Ectodermal cell (in vitro differentiated cells): ENCODE measurements around the gene TPRG1.
"Not testable (repeated sequence)": the region's sequence is repeated elsewhere in the genome, so short reads cannot be mapped to it uniquely, and the experiment has no call there.

Experiments used
- H3K27ac ChIP-seq: 2 replicates; pipeline ENCODE4 v1.7.0; 2013; ENCODE audit warnings: mild to moderate bottlenecking, low read depth, low read length; ENCODE audit not compliant: insufficient read depth, poor library complexity, severe bottlenecking
- H3K27me3 ChIP-seq: 2 replicates; pipeline ENCODE4 v1.7.0; 2013; ENCODE audit warnings: mild to moderate bottlenecking, low read length; ENCODE audit not compliant: insufficient read depth, control insufficient read depth, poor library complexity, severe bottlenecking
- H3K36me3 ChIP-seq: one replicate; pipeline ENCODE4 v1.7.0; 2013; ENCODE audit warnings: low read length; ENCODE audit not compliant: control insufficient read depth, insufficient read depth
- H3K4me1 ChIP-seq: one replicate; pipeline ENCODE4 v1.7.0; 2013; ENCODE audit warnings: low read length; ENCODE audit not compliant: control insufficient read depth, insufficient read depth
- H3K4me3 ChIP-seq: 2 replicates; pipeline ENCODE4 v1.7.0; 2013; ENCODE audit warnings: low read depth, low read length, control low read depth; ENCODE audit not compliant: insufficient read depth
- H3K9me3 ChIP-seq: 2 replicates; pipeline ENCODE4 v1.7.0; 2013; ENCODE audit warnings: mild to moderate bottlenecking, low read length, moderate library complexity; ENCODE audit not compliant: control insufficient read depth
- WGBS, 2 experiments: methylation state at CpG; one replicate each; pipeline ENCODE4 v1.1.7; 2013; ENCODE audit warnings: missing lambda C conversion rate in 2 of 2; 5-methylcytosine and 5-hydroxymethylcytosine counted together

The TPRG1 gene

GRCh38 chr3:189324538-189325138 is 152.9 kb downstream of the TPRG1 start:
- no peak overlapping the region for H3K4me3 ChIP-seq
- H3K27me3 ChIP-seq: no peaks in the 10 kb centered on the region
- H3K4me1 ChIP-seq: no peaks in the 10 kb centered on the region
- WGBS, 2 experiments: 90% methylated on average over 5 of the region's 5 CpGs
- H3K36me3 ChIP-seq: no peaks in the 10 kb centered on the region
- H3K27ac ChIP-seq: no peak overlapping the region
- H3K9me3 ChIP-seq: no peaks in the 10 kb centered on the region

- H3K27ac ChIP-seq: no peak overlapping the region
- 94 to 95% methylated on average over 3 of the region's 3 CpGs for WGBS, 2 experiments
- no peaks in the 10 kb centered on the region for H3K4me1 ChIP-seq
- H3K36me3 ChIP-seq: no peaks in the 10 kb centered on the region
- no peaks in the 10 kb centered on the region for H3K27me3 ChIP-seq
- H3K9me3 ChIP-seq: no peaks in the 10 kb centered on the region
- no peak overlapping the region for H3K4me3 ChIP-seq
These were observed 153.7 kb downstream of the TPRG1 start for GRCh38 chr3:189325454-189325853.

GRCh38 chr3:189329630-189330029 is 157.9 kb downstream of the TPRG1 start:
- H3K36me3 ChIP-seq, H3K9me3 ChIP-seq, H3K27me3 ChIP-seq, H3K4me1 ChIP-seq, H3K4me3 ChIP-seq, H3K27ac ChIP-seq: not testable (repeated sequence)
- whole genome bisulfite sequencing, 2 experiments: 90 to 93% methylated on average over 3 of the region's 4 CpGs

DNA sequence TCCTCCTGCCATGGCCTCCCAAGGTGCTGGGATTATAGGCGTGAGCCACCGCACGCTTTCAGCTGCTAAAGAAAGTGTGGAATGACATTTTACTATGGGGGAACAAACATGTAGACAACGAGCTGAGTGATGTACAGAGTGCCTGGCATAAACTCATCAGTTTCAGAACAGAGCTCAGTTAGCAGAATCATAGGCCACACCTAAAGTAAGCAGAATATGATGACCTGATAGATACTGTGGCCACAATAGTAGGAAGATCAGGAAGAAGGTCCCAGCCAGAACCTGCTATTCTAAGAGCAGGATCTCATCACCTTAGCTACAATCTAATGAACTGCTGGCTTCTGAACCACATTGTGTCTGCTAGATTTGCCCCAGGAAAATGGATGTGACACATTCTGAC is 158.3 kb downstream of the TPRG1 start:
- no peaks in the 10 kb centered on the region for H3K4me1 ChIP-seq
- no peaks in the 10 kb centered on the region for H3K36me3 ChIP-seq
- H3K27ac ChIP-seq: no peak overlapping the region
- WGBS, 2 experiments: 92 to 93% methylated on average over 4 of the region's 4 CpGs
- H3K27me3 ChIP-seq: no peaks in the 10 kb centered on the region
- no peak overlapping the region for H3K4me3 ChIP-seq
- H3K9me3 ChIP-seq: no peaks in the 10 kb centered on the region

DNA sequence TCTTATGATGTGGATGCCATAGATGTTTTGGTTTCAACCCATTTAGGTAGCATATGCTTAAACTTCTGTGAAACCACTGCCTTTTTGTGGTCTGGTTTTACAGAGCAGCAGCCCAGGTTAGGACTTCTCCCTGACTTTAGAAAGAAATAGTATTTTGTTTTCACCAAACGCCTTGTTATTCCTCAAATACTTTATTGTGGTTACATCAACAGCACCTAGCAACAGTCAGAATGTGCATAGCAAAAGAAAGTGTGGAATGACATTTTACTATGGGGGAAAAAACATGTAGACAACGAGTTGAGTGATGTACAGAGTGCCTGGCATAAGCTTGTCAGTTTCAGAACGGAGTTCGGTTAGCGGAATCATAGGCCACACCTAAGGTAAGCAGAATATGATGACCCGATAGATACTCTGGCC is 159.2 kb downstream of the TPRG1 start:
- Histone ChIP-seq H3K4me3 (no peak overlapping the region), H3K9me3 (no peaks in the 10 kb centered on the region), H3K27ac (no peak overlapping the region), H3K27me3 (no peaks in the 10 kb centered on the region), H3K4me1 (no peaks in the 10 kb centered on the region), H3K36me3 (no peaks in the 10 kb centered on the region)
- WGBS, 2 experiments: 90 to 93% methylated on average over 6 of the region's 6 CpGs

GRCh38 chr3:189334064-189334920 is 162.5 kb downstream of the TPRG1 start:
- WGBS, 2 experiments: 89 to 95% methylated on average over 3 of the region's 3 CpGs
- H3K9me3 ChIP-seq: no peaks in the 10 kb centered on the region
- no peaks in the 10 kb centered on the region for H3K36me3 ChIP-seq
- H3K27me3 ChIP-seq: no peaks in the 10 kb centered on the region
- H3K4me1 ChIP-seq: no peaks in the 10 kb centered on the region
- no peak overlapping the region for H3K27ac ChIP-seq
- H3K4me3 ChIP-seq: no peak overlapping the region

DNA sequence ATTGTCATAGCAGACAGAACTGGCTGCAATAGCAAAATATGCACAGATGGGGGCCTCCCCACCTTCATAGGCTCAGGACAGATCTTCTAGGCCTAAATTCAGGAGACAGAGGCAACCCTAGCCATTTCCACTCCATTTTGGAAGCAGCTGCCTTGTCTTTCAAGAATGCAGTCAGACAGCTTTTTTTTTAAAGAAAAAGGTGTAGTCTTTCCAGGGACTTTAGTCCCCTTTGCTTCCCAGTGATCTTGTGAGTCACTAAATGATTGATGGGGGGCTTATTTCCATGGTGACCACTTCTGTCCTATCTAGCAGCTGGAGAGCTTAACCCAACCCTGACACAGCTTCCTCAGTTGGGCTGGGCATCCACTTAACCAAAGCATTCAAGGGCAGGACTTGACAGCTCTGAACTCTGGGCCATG is 165.9 kb downstream of the TPRG1 start:
- Histone ChIP-seq H3K9me3 (no peaks in the 10 kb centered on the region), H3K4me3 (no peak overlapping the region), H3K36me3 (no peaks in the 10 kb centered on the region), H3K4me1 (no peaks in the 10 kb centered on the region), H3K27ac (no peak overlapping the region), H3K27me3 (no peaks in the 10 kb centered on the region)

DNA sequence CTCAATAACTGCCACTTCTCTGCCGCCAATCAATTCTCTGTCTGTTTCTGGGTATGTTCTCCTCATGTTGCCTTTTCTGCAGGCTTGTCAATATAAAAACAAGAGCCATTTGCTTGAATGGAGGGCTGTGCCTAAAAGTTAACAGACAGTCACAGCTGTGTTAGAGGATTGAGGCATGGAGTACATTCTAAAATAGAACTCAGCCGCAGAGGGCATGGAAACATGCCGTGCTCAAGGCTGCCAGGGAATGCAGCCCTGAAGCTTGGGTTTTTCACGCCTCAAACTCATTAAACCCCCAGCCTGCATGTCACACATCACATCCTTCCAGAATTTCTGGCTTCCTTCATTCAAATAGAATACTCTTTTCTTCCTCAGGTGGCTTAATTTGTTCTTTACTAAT is 166.6 kb downstream of the TPRG1 start:
- H3K27me3 ChIP-seq: no peaks in the 10 kb centered on the region
- H3K36me3 ChIP-seq: no peaks in the 10 kb centered on the region
- H3K4me3 ChIP-seq: no peak overlapping the region
- H3K27ac ChIP-seq: no peak overlapping the region
- no peaks in the 10 kb centered on the region for H3K4me1 ChIP-seq
- H3K9me3 ChIP-seq: no peaks in the 10 kb centered on the region
- 92 to 97% methylated on average over 4 of the region's 4 CpGs for WGBS, 2 experiments

GRCh38 chr3:189339996-189340395 is 168.2 kb downstream of the TPRG1 start:
- Histone ChIP-seq H3K36me3 (no peaks in the 10 kb centered on the region), H3K4me1 (no peaks in the 10 kb centered on the region), H3K4me3 (no peak overlapping the region), H3K27ac (no peak overlapping the region), H3K9me3 (no peaks in the 10 kb centered on the region), H3K27me3 (no peaks in the 10 kb centered on the region)
- 90 to 92% methylated on average over 5 of the region's 5 CpGs for WGBS, 2 experiments

- Histone ChIP-seq H3K27ac (no peak overlapping the region), H3K36me3 (no peaks in the 10 kb centered on the region), H3K9me3 (no peaks in the 10 kb centered on the region), H3K4me1 (no peaks in the 10 kb centered on the region), H3K4me3 (no peak overlapping the region), H3K27me3 (no peaks in the 10 kb centered on the region)
- 91 to 94% methylated on average over 6 to 7 of the region's 7 CpGs for WGBS, 2 experiments
These were observed 169.1 kb downstream of the TPRG1 start for GRCh38 chr3:189340680-189341460.
